Adipose tissue (tissue), 3 donors: ENCODE results near the gene TSR3. TPM values are rescaled to one million over a fixed set of nuclear protein-coding genes. Genes with fewer than 3 reads are reported as not detected.

Experiments
- H3K27ac ChIP-seq: one replicate; pipeline ENCODE4 v1.5.1; 2013; ENCODE audit warnings: low read depth, low read length
- WGBS, 3 donors: extraction: QIAGEN DNeasy Blood & Tissue Kit; methylation state at CpG; one replicate each; pipeline ENCODE4 v1.1.7; 2013; 5-methylcytosine and 5-hydroxymethylcytosine counted together
- polyA plus RNA-seq, 3 donors: library from polyadenylated mRNA; stranded (reverse); fragments of 200-250 nt; gene quantifications; one replicate each; pipeline ENCODE4 v1.2.3, GENCODE V29; 2013
- donor health status: healthy with polysubstance abuse.
- donor health status: Bipolar disorder and iron deficiency.
- donor health status: healthy.

TSR3 gene
- 10 to 100 TPM; 42.0 to 69.2 (median 57.8) TPM for polyA plus RNA-seq

DNA sequence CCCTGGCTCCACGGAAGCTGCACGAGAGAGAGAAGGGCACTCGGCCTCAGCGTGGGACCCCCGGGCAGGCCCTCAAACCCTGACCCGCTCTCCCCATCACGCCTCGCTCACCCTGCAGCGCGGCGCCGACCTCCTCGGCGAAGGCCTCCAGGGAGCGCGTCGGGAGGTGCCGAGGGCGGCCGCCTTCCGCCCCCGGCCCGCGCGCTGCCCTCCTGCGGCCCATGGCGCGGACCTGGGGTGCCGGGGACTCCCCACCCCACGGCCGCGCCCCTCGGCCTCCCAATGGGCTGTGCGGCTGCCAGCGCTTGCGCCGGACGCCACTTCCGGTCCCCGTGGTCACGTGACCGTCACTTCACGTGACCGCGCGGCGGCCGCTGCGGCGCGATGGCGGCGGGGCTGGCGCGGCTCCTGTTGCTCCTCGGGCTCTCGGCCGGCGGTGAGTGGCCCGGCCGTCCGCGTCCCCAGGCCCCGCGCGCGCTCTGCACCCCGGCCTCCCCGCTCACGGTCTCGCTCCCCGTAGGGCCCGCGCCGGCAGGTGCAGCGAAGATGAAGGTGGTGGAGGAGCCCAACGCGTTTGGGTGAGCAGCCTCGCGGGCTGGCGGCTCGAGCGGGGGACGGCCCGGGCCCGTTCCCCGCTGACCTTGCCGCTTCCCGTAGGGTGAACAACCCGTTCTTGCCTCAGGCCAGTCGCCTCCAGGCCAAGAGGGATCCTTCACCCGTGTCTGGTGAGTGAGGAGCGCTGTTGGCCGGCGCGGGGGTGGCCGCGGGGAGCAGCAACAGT, at the start of gene TSR3, which contains the start of gene GNPTG:
TSS of gene TSR3 (minus strand) at position 297 of the 781 bp plus-strand sequence. CDS start at position 223, 74 bp downstream.
TSS of gene GNPTG (plus strand) at position 350 of the 781 bp plus-strand sequence. CDS start at position 385, 35 bp downstream.
- WGBS, 3 donors: 0 to 1% (median 0%) methylated on average over 61 to 98 of the region's 98 CpGs
- H3K27ac ChIP-seq: no peak within 1 kb of the TSS

- no peak overlapping the region for H3K27ac ChIP-seq
- 86 to 92% (median 92%) methylated on average over 27 to 29 of the region's 29 CpGs for WGBS, 3 donors
These were observed 49.5 kb upstream of the TSR3 start for GRCh38 chr16:1401061-1401757.

GRCh38 chr16:1398826-1399581, 47.3 kb upstream of the TSR3 start:
- 96 to 97% (median 96%) methylated on average over 29 to 38 of the region's 38 CpGs for WGBS, 3 donors
- no peak overlapping the region for H3K27ac ChIP-seq

- no peak overlapping the region for H3K27ac ChIP-seq
- WGBS, 3 donors: 93 to 97% (median 95%) methylated on average over 9 of the region's 9 CpGs
These were observed 46.7 kb upstream of the TSR3 start for GRCh38 chr16:1398351-1398750.

GRCh38 chr16:1397779-1398178, 46.1 kb upstream of the TSR3 start:
- WGBS, 3 donors: 93 to 97% (median 95%) methylated on average over 17 to 21 of the region's 21 CpGs
- no peak overlapping the region for H3K27ac ChIP-seq

DNA sequence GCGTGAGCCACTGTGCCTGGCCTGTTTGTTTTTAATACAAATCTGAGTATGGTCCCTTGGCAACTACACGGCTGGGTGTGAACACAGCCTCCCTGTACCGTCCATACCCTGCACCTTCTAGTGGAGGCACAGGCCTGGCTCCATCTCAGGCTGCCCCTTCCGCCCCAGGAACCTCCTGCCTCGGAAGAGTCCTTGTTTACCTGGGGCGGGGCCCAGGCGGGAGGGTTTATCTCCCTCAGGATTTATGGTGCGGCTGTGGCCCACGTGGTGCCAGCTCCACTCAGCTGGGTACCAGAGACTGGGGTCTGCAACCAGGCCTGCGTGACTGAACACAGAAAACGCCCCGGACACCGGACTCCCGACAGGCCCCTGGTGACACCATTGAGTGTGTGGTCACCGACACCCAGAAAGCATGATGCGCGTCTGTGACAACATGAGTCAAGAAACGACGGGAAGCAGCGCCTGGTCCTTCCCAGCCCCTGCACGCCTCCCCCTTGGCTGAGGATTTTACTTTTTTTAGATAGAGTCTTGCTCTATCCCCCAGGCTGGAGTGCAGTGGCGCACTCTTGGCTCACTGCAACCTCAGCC, 43.9 kb upstream of the TSR3 start:
- 89 to 94% (median 90%) methylated on average over 22 of the region's 22 CpGs for WGBS, 3 donors
- H3K27ac ChIP-seq: no peak overlapping the region

DNA sequence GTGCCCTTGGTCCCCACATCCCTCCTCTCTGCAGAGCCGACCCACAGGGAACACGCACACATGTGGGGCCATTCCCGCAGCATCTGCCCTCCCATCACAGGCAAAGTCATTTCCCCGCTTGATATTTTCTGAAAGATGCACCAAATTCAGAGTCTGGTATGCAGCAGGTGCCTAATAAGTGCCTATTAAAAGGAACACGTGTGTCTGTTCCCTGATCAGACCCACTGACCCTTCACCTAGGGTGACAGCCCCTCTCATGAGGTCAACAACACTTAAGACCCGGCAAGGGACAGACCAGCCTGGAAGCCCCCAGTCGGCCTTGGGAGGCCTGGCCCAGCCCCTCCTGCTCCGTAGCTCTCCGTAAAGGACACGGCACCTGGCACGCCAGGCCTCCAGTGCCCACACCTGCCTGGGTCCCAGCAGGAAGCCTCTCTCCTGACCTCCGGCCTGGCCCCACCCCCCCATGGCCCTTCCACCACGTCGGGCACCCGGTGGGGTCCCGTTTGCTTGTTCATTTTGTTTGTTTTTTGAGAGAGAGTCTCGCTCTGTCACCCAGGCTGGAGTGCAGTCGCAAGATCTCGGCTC, 42.8 kb upstream of the TSR3 start:
- 85 to 92% (median 87%) methylated on average over 19 of the region's 19 CpGs for WGBS, 3 donors

GRCh38 chr16:1393613-1394176, 42.0 kb upstream of the TSR3 start:
- no peak overlapping the region for H3K27ac ChIP-seq
- WGBS, 3 donors: 95 to 96% (median 95%) methylated on average over 21 of the region's 21 CpGs

More for the DNA sequence above, 42.8 kb upstream of the TSR3 start:
- no peak overlapping the region for H3K27ac ChIP-seq

GRCh38 chr16:1392826-1393225, 41.1 kb upstream of the TSR3 start:
- 92 to 93% (median 93%) methylated on average over 17 of the region's 17 CpGs for WGBS, 3 donors
- H3K27ac ChIP-seq: no peak overlapping the region

- 81 to 83% (median 81%) methylated on average over 28 of the region's 28 CpGs for WGBS, 3 donors
- no peak overlapping the region for H3K27ac ChIP-seq
These were observed 38.6 kb upstream of the TSR3 start for GRCh38 chr16:1390239-1390779.

DNA sequence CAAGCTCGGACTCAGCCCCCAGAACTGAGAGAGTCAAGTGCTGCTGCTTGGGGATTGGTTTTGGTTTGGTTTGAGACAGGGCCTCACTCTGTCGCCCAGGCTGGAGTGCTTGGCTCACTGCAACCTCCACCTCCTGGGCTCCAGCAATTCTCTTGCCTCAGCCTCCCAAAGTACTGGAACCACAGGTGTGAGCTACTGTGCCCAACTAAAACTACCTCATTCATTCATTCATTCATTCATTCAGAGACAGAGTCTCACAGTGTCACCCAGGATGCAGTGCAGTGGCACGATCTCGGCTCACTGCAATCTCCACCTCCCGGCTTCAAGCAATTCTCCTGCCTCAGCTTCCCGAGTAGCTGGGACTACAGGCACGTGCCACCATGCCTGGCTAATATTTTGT, 38.1 kb upstream of the TSR3 start:
- H3K27ac ChIP-seq: no peak overlapping the region
- 94 to 98% (median 94%) methylated on average over 7 of the region's 7 CpGs for WGBS, 3 donors

DNA sequence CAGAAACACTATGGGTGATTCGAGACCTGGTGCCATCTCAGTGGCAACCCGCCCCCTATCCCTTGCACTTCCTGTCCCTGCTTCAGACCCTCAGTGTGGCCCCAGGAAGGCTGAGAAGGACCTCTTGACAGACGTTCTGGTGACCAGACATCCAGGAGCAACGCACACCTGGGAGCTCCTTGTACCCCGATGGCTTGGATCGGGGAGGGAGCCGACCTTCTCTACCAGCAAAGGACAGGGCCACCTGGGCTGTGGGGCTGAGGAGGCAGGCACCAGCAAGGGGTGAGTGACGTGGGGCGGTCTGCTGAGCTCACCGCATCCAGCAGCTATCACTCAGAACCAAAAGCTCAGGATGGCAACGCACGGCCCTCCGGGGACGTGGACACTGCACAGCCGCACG, 35.7 kb upstream of the TSR3 start:
- 87 to 92% (median 90%) methylated on average over 12 to 16 of the region's 16 CpGs for WGBS, 3 donors
- no peak overlapping the region for H3K27ac ChIP-seq

GRCh38 chr16:1385232-1385631, 33.6 kb upstream of the TSR3 start:
- H3K27ac ChIP-seq: no peak overlapping the region
- WGBS, 3 donors: 95 to 97% (median 96%) methylated on average over 32 to 39 of the region's 39 CpGs

GRCh38 chr16:1383556-1383955, 31.9 kb upstream of the TSR3 start:
- 90 to 95% (median 94%) methylated on average over 18 of the region's 18 CpGs for whole genome bisulfite sequencing, 3 donors
- no peak overlapping the region for H3K27ac ChIP-seq

GRCh38 chr16:1381612-1382406, 30.1 kb upstream of the TSR3 start:
- no peak overlapping the region for H3K27ac ChIP-seq
- WGBS, 3 donors: 85 to 94% (median 89%) methylated on average over 9 of the region's 9 CpGs

DNA sequence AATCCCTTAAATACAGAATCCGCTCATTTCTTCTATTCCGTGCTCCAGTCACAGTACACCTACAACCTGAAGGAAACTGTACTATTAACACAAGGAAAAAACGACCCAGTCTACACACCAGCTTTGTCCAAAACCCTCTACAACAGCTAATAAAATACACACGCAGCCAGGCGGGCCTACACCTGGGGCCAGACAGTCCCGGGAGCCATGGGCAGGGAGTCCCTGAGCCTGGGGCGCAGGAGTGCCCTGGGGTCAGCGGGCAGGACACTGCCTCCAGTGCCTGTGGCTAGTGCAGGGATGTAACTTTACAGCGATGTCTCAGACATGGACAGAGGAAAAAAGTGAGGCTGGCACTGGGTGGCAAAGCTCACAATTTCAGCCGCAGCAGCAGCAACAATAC, 28.5 kb upstream of the TSR3 start:
- WGBS, 3 donors: 79 to 89% (median 86%) methylated on average over 10 of the region's 10 CpGs
- H3K27ac ChIP-seq: no peak overlapping the region
